K562 (cell line): Measurements from ENCODE around the gene BRCA1. TPM values are rescaled to one million over a fixed set of nuclear protein-coding genes. Genes with fewer than 3 reads are reported as not detected.

Source experiments
- ARHGAP35 ChIP-seq: fragments of 450-650 bp; IDR thresholded peaks from 2 replicates; pipeline ENCODE4 v1.6.1; 2018; ENCODE audit not compliant: partially characterized antibody
- CBFB ChIP-seq: sonication (generic); formaldehyde crosslinking; IDR thresholded peaks from 2 replicates; pipeline ENCODE4 v1.4.0; 2020; ENCODE audit warnings: mild to moderate bottlenecking, missing genetic modification reagents
- EP300 ChIP-seq: IDR thresholded peaks from 2 replicates; pipeline ENCODE4 v1.6.1; 2012; ENCODE audit warnings: low read length, improper control_type of control experiment
- FOXA1 ChIP-seq: fragments of 450-650 bp; IDR thresholded peaks from 2 replicates; pipeline ENCODE4 v1.6.1; 2016; ENCODE audit warnings: mild to moderate bottlenecking, borderline replicate concordance
- MTA1 ChIP-seq: fragments of 450-650 bp; IDR thresholded peaks from 2 replicates; pipeline ENCODE4 v1.6.1; 2017; ENCODE audit warnings: borderline replicate concordance
- NFXL1 ChIP-seq: fragments of 450-650 bp; formaldehyde crosslinking; IDR thresholded peaks from 2 replicates; pipeline ENCODE4 v1.4.0; 2021; ENCODE audit warnings: mild to moderate bottlenecking
- SIN3B ChIP-seq: fragments of 450-650 bp; IDR thresholded peaks from 2 replicates; pipeline ENCODE4 v1.6.1; 2017; ENCODE audit warnings: low read depth, mild to moderate bottlenecking, moderate library complexity
- TARDBP ChIP-seq: fragments of 450-650 bp; IDR thresholded peaks from 2 replicates; pipeline ENCODE4 v1.6.1; 2016
- TCF3 ChIP-seq: sonication (generic); formaldehyde crosslinking; IDR thresholded peaks from 2 replicates; pipeline ENCODE4 v1.4.0; 2020; ENCODE audit warnings: mild to moderate bottlenecking, missing genetic modification reagents
- ZNF165 ChIP-seq: fragments of 250-450 bp; sonication (Bioruptor Pico); IDR thresholded peaks from 2 replicates; pipeline ENCODE4 v1.4.0; 2020; ENCODE audit warnings: borderline replicate concordance
- ZNF224 ChIP-seq: sonication (generic); formaldehyde crosslinking; IDR thresholded peaks from 2 replicates; pipeline ENCODE4 v1.8.0; 2022; ENCODE audit warnings: mild to moderate bottlenecking, missing genetic modification reagents
- ZNF316 ChIP-seq: fragments of 450-650 bp; IDR thresholded peaks from 2 replicates; pipeline ENCODE4 v1.6.1; 2016
- ZNF766 ChIP-seq: fragments of 200-800 bp; sonication (Bioruptor generic); conservative IDR thresholded peaks from 2 replicates; pipeline ENCODE4 v1.6.1; 2016; ENCODE audit warnings: missing genetic modification characterization, missing compliant biosample characterization
- polyA plus RNA-seq, 8 experiments: library from polyadenylated mRNA; depleted of rRNA in 4 of 8; stranded (reverse) in 5 of 8; unstranded in 3 of 8; fragments of >200 nt; fragmentation: Nextera tagmentation in 2 of 8; fragmentation: Illumina TruSeq in 1 of 8; extraction: Ambion mirVana in 2 of 8; extraction: Trizol in 1 of 8; gene quantifications; 2 replicates each; pipeline versions ENCODE4 v1.2.1 to v1.2.3, GENCODE V29; 2011 to 2014; ENCODE audit warnings: inconsistent platforms in 1 of 8, missing spikeins in 1 of 8
- total RNA-seq, 7 experiments: library from RNA; depleted of rRNA in 6 of 7; stranded (reverse); fragments of >200 nt in 6 of 7; fragmentation: Illumina TruSeq in 2 of 7; extraction: Trizol in 2 of 7; gene quantifications; 2 replicates each; pipeline versions ENCODE4 v1.2.1 to v1.2.3, GENCODE V29; 2011 to 2021; ENCODE audit warnings: low replicate concordance in 1 of 7
- TF ChIP-seq, protein P1 (sequence below): fragments of 250-450 bp; sonication (Bioruptor Pico); IDR thresholded peaks from 2 replicates; pipeline ENCODE4 v1.8.0; 2021; ENCODE audit warnings: moderate library complexity, mild to moderate bottlenecking, inconsistent platforms
- TF ChIP-seq, protein P2 (sequence below): fragments of 250-450 bp; sonication (Bioruptor Pico); IDR thresholded peaks from 2 replicates; pipeline ENCODE4 v1.4.0; 2020
- TF ChIP-seq, protein P3 (sequence below): fragments of 150-350 bp; conservative IDR thresholded peaks from 2 replicates; pipeline ENCODE4 v1.6.1; 2014; ENCODE audit warnings: low read length

The BRCA1 gene
- total and polyA plus RNA-seq, 9 of the 15 experiments (the other 6 are each of a cell fraction or from before 2014, with no cell fraction given), result 25.9 to 95.3 (median 62.3) TPM

DNA sequence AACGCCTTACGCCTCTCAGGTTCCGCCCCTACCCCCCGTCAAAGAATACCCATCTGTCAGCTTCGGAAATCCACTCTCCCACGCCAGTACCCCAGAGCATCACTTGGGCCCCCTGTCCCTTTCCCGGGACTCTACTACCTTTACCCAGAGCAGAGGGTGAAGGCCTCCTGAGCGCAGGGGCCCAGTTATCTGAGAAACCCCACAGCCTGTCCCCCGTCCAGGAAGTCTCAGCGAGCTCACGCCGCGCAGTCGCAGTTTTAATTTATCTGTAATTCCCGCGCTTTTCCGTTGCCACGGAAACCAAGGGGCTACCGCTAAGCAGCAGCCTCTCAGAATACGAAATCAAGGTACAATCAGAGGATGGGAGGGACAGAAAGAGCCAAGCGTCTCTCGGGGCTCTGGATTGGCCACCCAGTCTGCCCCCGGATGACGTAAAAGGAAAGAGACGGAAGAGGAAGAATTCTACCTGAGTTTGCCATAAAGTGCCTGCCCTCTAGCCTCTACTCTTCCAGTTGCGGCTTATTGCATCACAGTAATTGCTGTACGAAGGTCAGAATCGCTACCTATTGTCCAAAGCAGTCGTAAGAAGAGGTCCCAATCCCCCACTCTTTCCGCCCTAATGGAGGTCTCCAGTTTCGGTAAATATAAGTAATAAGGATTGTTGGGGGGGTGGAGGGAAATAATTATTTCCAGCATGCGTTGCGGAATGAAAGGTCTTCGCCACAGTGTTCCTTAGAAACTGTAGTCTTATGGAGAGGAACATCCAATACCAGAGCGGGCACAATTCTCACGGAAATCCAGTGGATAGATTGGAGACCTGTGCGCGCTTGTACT, at the start of gene BRCA1 (continued):
- TF ChIP-seq, protein P1, sequence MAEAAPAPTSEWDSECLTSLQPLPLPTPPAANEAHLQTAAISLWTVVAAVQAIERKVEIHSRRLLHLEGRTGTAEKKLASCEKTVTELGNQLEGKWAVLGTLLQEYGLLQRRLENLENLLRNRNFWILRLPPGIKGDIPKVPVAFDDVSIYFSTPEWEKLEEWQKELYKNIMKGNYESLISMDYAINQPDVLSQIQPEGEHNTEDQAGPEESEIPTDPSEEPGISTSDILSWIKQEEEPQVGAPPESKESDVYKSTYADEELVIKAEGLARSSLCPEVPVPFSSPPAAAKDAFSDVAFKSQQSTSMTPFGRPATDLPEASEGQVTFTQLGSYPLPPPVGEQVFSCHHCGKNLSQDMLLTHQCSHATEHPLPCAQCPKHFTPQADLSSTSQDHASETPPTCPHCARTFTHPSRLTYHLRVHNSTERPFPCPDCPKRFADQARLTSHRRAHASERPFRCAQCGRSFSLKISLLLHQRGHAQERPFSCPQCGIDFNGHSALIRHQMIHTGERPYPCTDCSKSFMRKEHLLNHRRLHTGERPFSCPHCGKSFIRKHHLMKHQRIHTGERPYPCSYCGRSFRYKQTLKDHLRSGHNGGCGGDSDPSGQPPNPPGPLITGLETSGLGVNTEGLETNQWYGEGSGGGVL (CRISPR knock-in tag), result no peak
- TF ChIP-seq ZNF316, result peak; percentile 82
- peak; percentile 71 for TF ChIP-seq EP300
- no peak for TF ChIP-seq TCF3
- no peak for TF ChIP-seq NFXL1 (CRISPR knock-in tag)
- TF ChIP-seq, protein P2, sequence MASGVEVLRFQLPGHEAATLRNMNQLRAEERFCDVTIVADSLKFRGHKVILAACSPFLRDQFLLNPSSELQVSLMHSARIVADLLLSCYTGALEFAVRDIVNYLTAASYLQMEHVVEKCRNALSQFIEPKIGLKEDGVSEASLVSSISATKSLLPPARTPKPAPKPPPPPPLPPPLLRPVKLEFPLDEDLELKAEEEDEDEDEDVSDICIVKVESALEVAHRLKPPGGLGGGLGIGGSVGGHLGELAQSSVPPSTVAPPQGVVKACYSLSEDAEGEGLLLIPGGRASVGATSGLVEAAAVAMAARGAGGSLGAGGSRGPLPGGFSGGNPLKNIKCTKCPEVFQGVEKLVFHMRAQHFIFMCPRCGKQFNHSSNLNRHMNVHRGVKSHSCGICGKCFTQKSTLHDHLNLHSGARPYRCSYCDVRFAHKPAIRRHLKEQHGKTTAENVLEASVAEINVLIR (CRISPR knock-in tag), result peak; percentile 94
- no peak for TF ChIP-seq CBFB (CRISPR knock-in tag)
- TF ChIP-seq ARHGAP35, result no peak
- no peak for TF ChIP-seq ZNF165 (CRISPR knock-in tag)
- TF ChIP-seq ZNF766 (CRISPR knock-in tag), result peak; percentile 43; the same call in 1 of the 2 replicates
- no peak for TF ChIP-seq FOXA1
- TF ChIP-seq, protein P3, sequence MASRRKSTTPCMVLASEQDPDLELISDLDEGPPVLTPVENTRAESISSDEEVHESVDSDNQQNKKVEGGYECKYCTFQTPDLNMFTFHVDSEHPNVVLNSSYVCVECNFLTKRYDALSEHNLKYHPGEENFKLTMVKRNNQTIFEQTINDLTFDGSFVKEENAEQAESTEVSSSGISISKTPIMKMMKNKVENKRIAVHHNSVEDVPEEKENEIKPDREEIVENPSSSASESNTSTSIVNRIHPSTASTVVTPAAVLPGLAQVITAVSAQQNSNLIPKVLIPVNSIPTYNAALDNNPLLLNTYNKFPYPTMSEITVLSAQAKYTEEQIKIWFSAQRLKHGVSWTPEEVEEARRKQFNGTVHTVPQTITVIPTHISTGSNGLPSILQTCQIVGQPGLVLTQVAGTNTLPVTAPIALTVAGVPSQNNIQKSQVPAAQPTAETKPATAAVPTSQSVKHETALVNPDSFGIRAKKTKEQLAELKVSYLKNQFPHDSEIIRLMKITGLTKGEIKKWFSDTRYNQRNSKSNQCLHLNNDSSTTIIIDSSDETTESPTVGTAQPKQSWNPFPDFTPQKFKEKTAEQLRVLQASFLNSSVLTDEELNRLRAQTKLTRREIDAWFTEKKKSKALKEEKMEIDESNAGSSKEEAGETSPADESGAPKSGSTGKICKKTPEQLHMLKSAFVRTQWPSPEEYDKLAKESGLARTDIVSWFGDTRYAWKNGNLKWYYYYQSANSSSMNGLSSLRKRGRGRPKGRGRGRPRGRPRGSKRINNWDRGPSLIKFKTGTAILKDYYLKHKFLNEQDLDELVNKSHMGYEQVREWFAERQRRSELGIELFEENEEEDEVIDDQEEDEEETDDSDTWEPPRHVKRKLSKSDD, result no peak
- TF ChIP-seq TARDBP, result no peak
- no peak for TF ChIP-seq ZNF224
- TF ChIP-seq MTA1, result peak; percentile 99
- peak; percentile 87 for TF ChIP-seq SIN3B
- TF ChIP-seq, all 486 proteins: peak for 140
